ENCODE data around the gene CST5.
"Not testable (repeated sequence)": the region's sequence is repeated elsewhere in the genome, so short reads cannot be mapped to it uniquely, and the experiment has no call there.

The CST5 gene

DNA sequence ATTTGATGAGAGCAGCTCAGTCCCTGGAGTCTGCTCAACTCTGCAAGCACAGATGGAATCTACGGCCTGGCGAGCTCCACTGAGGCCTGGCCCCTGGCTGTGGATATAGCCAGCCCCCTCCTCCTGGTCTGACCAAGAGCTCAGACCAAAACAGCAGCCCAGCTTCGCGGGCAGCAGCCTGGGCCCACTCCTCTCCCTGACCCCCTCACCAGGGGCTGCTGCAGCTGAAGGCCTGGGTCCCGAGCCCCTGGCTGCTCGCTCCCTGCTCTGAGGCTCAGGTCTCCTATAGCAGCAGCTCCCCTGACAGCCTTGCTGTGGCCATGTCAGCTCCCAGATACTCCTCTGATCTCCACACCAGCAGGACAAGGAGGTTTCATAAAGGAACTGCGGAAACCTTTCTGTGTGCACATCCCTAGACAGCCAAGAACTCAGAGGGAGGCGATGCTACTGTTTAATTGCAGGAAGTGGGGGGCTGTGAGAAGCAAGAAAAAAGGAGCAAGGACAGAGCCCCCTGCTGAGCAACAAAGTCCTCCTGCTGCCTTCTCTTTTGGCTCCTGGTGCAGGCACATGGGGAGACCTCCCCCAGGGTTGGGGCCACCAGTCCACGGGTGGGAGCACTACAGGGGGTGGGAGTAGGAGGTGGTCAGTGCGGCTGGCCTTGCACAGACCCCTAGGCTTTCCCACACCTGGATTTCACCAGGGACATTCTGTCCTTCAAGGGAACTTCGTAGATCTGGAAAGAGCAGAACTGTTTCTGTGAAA is 38.7 kb upstream of the CST5 start:
- peaks cover 49 to 54% of the 10 kb centered on the region in 2 donors for H3K4me1 Mint-ChIP-seq (ENCODE audit: low read depth in 2 of 2)
- peaks cover 12% of the 10 kb centered on the region in 2 donors for H3K27me3 Mint-ChIP-seq
- no peak overlapping the region for H3K4me3 Mint-ChIP-seq
- H3K36me3 Mint-ChIP-seq (ENCODE audit: insufficient read depth), result peaks cover 6% of the 10 kb centered on the region
- DNase-seq (no peak), ATAC-seq (replicated peaks) (no peak)
- H3K27ac Mint-ChIP-seq, result peak overlapping the region in 1 of 2 donors; percentile 82
- H3K9me3 Mint-ChIP-seq, result peaks cover 0 to 2% of the 10 kb centered on the region in 2 donors

DNA sequence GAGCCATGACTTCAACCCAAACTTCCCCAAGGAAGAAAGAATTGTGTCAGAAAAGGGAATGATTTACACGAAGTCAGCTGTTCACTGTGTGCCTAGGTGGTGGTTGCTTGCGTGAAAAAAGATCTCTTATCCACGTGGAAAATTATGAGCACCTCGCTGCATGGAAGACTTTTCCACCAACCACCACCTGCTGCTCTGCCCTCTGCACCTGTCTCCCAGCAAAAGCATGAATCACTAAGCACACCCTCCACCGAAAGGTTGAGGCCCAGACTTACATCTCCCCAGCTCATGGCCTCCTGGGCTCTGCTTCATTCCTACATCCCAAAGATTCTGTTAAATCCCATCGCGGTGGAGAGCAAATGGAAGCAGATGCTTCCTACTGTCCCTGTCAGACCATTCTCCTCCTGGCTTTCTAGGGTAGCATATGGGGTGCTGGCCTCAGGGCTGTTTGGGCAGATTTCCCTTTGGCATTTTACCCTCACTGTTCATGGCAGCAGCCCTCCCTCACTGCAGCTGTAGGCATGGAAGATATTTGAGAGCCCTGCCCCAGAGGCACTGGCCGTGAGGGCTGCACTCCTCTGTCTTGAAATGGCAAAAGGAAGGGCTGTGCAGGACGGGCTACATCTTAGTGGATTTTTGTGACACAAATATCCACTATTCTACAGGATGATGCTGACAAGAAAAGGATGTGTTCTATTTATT is 37.6 kb upstream of the CST5 start:
- no peak for DNase-seq
- Mint-ChIP-seq H3K4me1 (ENCODE audit: low read depth in 2 of 2) (peaks cover 42 to 46% of the 10 kb centered on the region in 2 donors), H3K36me3 (ENCODE audit: insufficient read depth) (peaks cover 6% of the 10 kb centered on the region), H3K27ac (no peak overlapping the region), H3K27me3 (peaks cover 12 to 15% of the 10 kb centered on the region in 2 donors), H3K4me3 (no peak overlapping the region), H3K9me3 (no peaks in the 10 kb centered on the region)
- no peak for ATAC-seq (replicated peaks)

DNA sequence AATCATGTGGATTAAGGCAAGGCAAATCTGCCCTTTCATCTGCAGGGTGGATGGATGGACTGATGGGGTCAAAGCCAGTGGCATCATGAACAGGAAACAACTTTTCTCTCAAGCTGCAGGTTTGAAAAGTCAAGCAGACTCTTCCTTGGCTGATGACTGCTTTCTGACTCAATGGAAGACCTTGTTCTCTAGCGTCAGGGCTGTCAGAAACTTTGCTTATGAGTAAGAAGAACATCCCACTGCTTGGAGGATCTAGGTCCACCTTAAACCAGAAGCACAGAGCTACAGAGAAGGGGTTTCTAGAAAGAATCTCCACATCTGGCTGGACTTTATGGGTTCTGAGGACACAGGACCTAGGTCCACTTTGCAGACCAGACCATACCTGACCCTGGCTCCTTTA is 36.3 kb upstream of the CST5 start:
- Mint-ChIP-seq H3K4me1 (ENCODE audit: low read depth in 2 of 2) (peaks cover 30 to 36% of the 10 kb centered on the region in 2 donors), H3K27me3 (peaks cover 12 to 15% of the 10 kb centered on the region in 2 donors), H3K27ac (no peak overlapping the region), H3K36me3 (ENCODE audit: insufficient read depth) (peaks cover 6% of the 10 kb centered on the region), H3K9me3 (no peaks in the 10 kb centered on the region), H3K4me3 (no peak overlapping the region)
- no peak for ATAC-seq (replicated peaks)
- no peak for DNase-seq

DNA sequence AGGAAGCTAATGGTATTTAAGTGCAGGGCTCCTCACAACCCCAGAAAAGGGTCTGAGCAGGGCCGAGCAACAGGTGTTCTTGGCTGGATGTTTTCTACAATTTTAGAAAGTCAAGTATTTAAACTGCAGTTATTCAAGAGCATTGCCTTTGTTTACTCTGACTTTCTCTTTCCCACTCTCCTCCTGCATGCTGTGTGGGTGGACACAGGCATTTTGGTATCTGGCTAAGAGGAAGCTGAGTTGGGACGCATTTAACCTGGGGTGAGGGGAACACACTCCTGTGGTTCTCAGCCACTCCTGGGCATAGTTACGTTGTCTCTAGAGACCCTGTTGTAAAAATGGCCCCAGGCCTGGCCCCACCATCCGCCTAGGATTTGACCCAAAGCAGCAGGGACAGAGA is 34.9 kb upstream of the CST5 start:
- Mint-ChIP-seq H3K4me1 (ENCODE audit: low read depth in 2 of 2) (peaks cover 16 to 22% of the 10 kb centered on the region in 2 donors), H3K27me3 (peaks cover 12 to 15% of the 10 kb centered on the region in 2 donors)
- not testable (repeated sequence) for DNase-seq; H3K4me3 Mint-ChIP-seq; H3K9me3 Mint-ChIP-seq; ATAC-seq (replicated peaks); H3K36me3 Mint-ChIP-seq (ENCODE audit: insufficient read depth); H3K27ac Mint-ChIP-seq

DNA sequence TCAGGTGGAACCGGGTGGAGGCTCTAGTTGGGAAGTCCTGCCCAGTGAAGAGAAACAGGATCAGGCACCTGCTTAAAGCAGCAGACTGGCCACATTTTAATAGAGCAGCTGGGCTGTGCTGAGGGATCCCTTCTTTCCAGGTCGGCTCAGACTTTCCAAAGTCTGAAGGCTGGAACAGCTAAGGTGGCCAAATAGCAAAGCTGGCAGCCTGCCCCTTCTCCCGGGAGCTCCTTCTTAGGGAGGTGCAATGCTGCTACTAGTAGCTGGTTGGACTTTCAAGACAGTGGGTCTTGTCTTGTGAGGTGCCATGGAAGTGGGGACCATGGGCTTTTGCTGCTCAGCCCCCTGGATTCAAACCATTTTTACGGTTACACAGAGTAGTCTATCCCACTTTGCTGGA is 30.7 kb upstream of the CST5 start:
- Mint-ChIP-seq H3K9me3 (peaks cover 0 to 10% of the 10 kb centered on the region in 2 donors), H3K36me3 (ENCODE audit: insufficient read depth) (peaks cover 2% of the 10 kb centered on the region), H3K27ac (no peak overlapping the region), H3K4me1 (ENCODE audit: low read depth in 2 of 2) (peaks cover 0 to 20% of the 10 kb centered on the region in 2 donors), H3K27me3 (peaks cover 15 to 18% of the 10 kb centered on the region in 2 donors), H3K4me3 (no peak overlapping the region)
- DNase-seq (no peak), ATAC-seq (replicated peaks) (no peak)

DNA sequence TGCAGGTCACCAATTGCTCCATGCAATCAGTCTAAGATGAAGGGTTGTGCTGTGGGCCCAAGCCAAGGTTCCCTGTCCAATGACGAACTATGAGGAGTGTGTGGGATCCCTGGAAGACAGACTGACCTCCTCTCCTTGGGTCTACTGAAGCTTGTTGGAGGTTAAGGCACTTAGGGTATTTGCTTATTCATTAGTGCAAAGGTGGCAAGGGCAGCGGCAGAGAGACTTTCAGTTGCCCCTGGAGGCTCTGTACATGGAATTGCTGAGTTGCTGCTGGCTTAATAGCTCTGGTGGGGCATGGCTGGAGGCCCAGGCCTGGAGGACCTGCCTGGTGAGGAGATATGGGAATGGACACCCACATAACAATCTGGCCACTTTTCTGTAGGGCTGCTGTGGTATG is 29.8 kb upstream of the CST5 start:
- Mint-ChIP-seq H3K9me3 (peaks cover 0 to 16% of the 10 kb centered on the region in 2 donors), H3K36me3 (ENCODE audit: insufficient read depth) (peaks cover 2% of the 10 kb centered on the region), H3K27me3 (peaks cover 14 to 15% of the 10 kb centered on the region in 2 donors), H3K27ac (no peak overlapping the region), H3K4me1 (ENCODE audit: low read depth in 2 of 2) (peaks cover 0 to 20% of the 10 kb centered on the region in 2 donors), H3K4me3 (no peak overlapping the region)
- no peak for DNase-seq
- no peak for ATAC-seq (replicated peaks)

DNA sequence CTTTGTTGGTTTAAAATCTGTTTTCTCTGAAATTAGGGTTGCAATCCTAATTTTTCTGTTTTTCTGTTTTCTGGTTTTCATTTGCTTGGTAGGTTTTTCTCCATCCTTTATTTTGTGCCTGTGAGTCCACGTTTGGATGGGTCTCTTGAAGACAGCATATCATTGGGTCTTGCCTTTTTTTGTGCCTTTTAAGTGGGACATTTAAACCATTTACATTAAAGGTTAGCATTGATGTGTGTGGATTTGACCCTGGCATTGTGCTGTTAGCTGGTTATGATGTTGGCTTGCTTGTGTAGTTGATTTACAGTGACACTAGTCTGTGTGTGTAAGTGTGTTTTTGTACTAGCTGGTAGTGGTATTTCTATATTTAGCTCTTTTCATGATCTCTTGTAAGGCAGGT is 28.0 kb upstream of the CST5 start:
- H3K9me3 Mint-ChIP-seq, result peaks cover 2 to 16% of the 10 kb centered on the region in 2 donors
- no peak overlapping the region for H3K4me3 Mint-ChIP-seq
- peaks cover 0 to 7% of the 10 kb centered on the region in 2 donors for H3K27me3 Mint-ChIP-seq
- no peaks in the 10 kb centered on the region for H3K36me3 Mint-ChIP-seq (ENCODE audit: insufficient read depth)
- peaks cover 3 to 20% of the 10 kb centered on the region in 2 donors for H3K4me1 Mint-ChIP-seq (ENCODE audit: low read depth in 2 of 2)
- H3K27ac Mint-ChIP-seq, result no peak overlapping the region
- DNase-seq (no peak), ATAC-seq (replicated peaks) (no peak)

DNA sequence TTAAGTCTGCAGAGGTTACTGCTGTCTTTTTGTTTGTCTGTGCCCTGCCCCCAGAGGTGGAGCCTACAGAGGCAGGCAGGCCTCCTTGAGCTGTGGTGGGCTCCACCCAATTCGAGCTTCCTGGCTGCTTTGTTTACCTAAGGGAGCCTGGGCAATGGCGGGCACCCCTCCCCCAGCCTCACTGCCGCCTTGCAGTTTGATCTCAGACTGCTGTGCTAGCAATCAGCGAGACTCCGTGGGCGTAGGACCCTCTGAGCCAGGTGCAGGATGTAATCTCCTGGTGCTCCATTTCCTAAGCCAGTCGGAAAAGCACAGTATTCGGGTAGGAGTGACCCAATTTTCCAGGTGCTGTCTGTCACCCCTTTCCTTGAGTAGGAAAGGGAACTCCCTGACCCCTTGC is 22.8 kb upstream of the CST5 start:
- peak overlapping the region; percentile 60 to 90 for H3K27ac Mint-ChIP-seq
- peaks cover 12 to 20% of the 10 kb centered on the region in 2 donors for H3K4me1 Mint-ChIP-seq (ENCODE audit: low read depth in 2 of 2)
- H3K4me3 Mint-ChIP-seq, result peak overlapping the region; percentile 69
- not testable (repeated sequence) for ATAC-seq (replicated peaks); H3K27me3 Mint-ChIP-seq; H3K36me3 Mint-ChIP-seq (ENCODE audit: insufficient read depth)
- DNase-seq, result peak; percentile 20 to 38 (median 26)
- H3K9me3 Mint-ChIP-seq, result peaks cover 2 to 12% of the 10 kb centered on the region in 2 donors

DNA sequence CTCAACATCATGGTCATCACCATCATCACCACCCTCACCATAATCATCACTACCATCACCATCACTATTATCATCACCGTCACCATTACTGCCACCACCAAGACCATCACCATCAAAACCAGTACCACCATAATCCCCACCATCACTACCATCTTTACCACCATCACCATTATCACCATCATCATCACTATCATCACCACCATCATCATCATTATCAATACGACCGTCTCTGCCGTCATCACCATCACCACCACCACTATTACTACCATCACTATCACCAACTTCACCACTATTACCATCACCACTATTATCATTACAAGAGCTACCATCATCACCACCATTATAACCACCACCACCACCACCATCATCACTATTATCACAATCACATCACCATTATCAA is 11.3 kb upstream of the CST5 start:
- H3K4me3 Mint-ChIP-seq; H3K36me3 Mint-ChIP-seq (ENCODE audit: insufficient read depth); ATAC-seq (replicated peaks): not testable (repeated sequence)

DNA sequence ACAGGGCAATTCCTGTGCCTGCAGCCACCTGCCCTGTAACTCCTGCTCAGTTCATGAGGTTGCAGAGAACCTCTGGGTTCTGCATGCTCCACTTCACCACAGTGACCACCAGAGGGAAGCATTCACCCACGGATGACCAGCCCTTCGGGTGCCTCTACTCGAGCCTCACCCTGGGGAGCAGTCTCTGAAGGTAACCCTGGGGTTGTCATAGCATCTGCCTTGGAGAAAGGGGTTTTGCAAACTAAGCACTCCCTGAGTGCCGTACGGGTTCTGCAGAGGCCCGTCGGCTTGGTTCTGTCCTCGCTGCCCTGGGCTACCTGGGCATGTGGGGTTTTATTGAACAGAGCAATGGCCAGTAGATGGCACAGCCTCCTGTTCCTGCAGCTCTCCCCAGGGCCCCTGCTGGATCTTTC is 10.2 kb upstream of the CST5 start:
- Mint-ChIP-seq H3K27ac (no peak overlapping the region), H3K27me3 (peaks cover 5 to 8% of the 10 kb centered on the region in 2 donors), H3K36me3 (ENCODE audit: insufficient read depth) (no peaks in the 10 kb centered on the region), H3K4me3 (no peak overlapping the region), H3K9me3 (no peaks in the 10 kb centered on the region), H3K4me1 (ENCODE audit: low read depth in 2 of 2) (no peaks in the 10 kb centered on the region)
- DNase-seq, result peak; percentile 71 to 78 (median 73)
- peak; percentile 97 for ATAC-seq (replicated peaks)

More for the DNA sequence above, 11.3 kb upstream of the CST5 start:
- not testable (repeated sequence) for DNase-seq; H3K9me3 Mint-ChIP-seq; H3K4me1 Mint-ChIP-seq (ENCODE audit: low read depth in 2 of 2); H3K27me3 Mint-ChIP-seq; H3K27ac Mint-ChIP-seq

DNA sequence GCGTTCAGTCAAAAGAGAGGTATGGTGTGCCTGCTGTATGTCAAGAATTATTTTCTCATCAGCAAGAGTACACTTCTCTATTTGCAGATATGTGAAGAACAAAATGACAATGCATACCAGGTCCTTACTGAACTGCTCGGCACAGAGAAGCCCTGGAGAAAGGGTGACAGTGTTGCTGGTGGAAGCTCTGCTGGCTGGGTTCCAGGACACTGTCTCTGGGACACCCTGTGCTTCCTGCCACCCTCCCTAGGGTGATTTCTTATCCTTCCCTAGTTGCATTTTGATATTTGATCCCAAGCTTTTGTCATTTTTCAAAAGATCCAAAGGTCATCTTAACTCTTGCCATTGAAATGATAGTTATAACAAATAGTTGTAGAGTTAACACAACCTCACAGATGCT is 8.3 kb upstream of the CST5 start:
- Mint-ChIP-seq H3K4me1 (ENCODE audit: low read depth in 2 of 2) (no peaks in the 10 kb centered on the region), H3K4me3 (no peak overlapping the region), H3K27me3 (peaks cover 0 to 5% of the 10 kb centered on the region in 2 donors), H3K9me3 (no peaks in the 10 kb centered on the region), H3K36me3 (ENCODE audit: insufficient read depth) (no peaks in the 10 kb centered on the region), H3K27ac (no peak overlapping the region)
- DNase-seq, result no peak
- ATAC-seq (replicated peaks), result no peak

DNA sequence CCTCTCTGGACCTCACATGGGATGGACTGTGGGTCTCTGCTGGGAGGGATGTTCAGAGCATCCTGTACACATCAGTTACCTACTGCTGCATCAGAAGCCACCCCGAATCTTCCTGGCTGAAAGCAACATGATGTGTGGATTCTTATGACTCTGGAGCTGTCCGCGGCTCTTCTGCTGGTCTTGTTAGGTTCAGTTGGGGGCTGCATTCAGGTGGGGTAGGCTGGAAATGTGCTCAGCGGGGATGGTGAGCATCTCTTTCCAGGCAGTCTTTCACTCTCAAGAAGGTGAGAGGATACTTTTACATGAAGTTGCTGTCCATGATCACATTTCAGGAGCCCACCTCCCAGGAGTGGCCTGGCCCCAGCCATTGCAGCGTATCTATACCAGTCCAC is 5.2 kb upstream of the CST5 start:
- Mint-ChIP-seq H3K27ac (no peak overlapping the region), H3K9me3 (no peaks in the 10 kb centered on the region), H3K27me3 (peaks cover 4 to 30% of the 10 kb centered on the region in 2 donors), H3K4me1 (ENCODE audit: low read depth in 2 of 2) (no peaks in the 10 kb centered on the region), H3K4me3 (no peak overlapping the region), H3K36me3 (ENCODE audit: insufficient read depth) (no peaks in the 10 kb centered on the region)
- DNase-seq (no peak), ATAC-seq (replicated peaks) (no peak)

DNA sequence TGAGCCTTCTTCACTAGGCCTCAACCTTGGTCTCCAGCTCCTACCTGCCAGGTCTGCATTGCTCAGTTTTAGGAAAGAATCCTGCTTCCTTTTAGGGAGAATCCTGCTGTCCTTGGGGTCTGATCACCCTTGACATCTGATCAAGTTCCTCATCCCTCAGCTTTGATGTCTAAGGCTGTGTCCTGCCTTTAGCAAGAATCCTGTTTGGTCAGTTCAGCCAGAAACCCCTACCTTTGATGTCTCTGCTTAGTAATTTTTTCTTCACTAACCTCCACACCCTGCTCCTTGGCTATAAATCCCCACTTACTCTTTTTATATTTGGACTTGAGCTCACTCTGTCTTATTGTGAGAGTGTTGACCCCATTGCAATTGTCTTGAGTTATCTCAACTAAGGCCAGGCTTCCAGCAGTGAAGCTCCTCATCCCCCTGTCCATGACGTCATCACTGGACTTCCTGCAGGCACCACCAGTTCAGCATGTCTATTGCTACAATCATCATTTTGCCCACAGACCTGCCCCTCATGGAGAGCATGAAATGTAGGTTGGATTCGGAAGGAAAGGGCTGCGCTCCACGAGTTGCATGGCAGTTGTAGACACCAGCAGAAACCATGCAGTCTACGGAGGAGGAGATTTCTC is 4.7 kb upstream of the CST5 start:
- ATAC-seq (replicated peaks) (no peak), DNase-seq (no peak)
- Mint-ChIP-seq H3K27me3 (peaks cover 4 to 35% of the 10 kb centered on the region in 2 donors), H3K9me3 (no peaks in the 10 kb centered on the region), H3K27ac (no peak overlapping the region), H3K36me3 (ENCODE audit: insufficient read depth) (no peaks in the 10 kb centered on the region), H3K4me1 (ENCODE audit: low read depth in 2 of 2) (no peaks in the 10 kb centered on the region), H3K4me3 (no peak overlapping the region)
